Activated CD8-positive, alpha-beta T cell treated with anti-CD3 and anti-CD28 coated beads, Interleukin-2, amount 10 ng/mL, durations not matched to agents 7 days and 5 days (primary cell): Measurements from ENCODE around the gene RGP1. TPM values are rescaled to one million over a fixed set of nuclear protein-coding genes. Genes with fewer than 3 reads are reported as not detected.

Source experiments
- ATAC-seq: fragments of 150-1000 bp; cut with Tn5 transposase; one replicate; pipeline ENCODE4 v1.10.0; 2021; ENCODE audit warnings: moderate library complexity
- CTCF ChIA-PET: fragments of 350-600 bp; sonication (Branson Sonifier 250); formaldehyde crosslinking; loops from one replicate; lab custom pipeline; 2021; ENCODE audit warnings: antibody characterized with exemption; lab: Charles Lee
- POLR2A ChIA-PET: fragments of 350-600 bp; sonication (Branson Sonifier 250); formaldehyde crosslinking; loops from one replicate; lab custom pipeline; 2021; ENCODE audit warnings: antibody characterized with exemption; lab: Charles Lee
- DNase-seq: peaks from one replicate; pipeline ENCODE4 v3.0.0-alpha.2; 2020
- H3K27ac Mint-ChIP-seq: one replicate; pipeline ENCODE4 v1.8.0; 2021; ENCODE audit warnings: mild to moderate bottlenecking, mixed read lengths
- H3K27me3 Mint-ChIP-seq: one replicate; pipeline ENCODE4 v1.8.0; 2021; ENCODE audit warnings: low read depth, mixed read lengths
- H3K36me3 Mint-ChIP-seq: one replicate; pipeline ENCODE4 v1.8.0; 2021; ENCODE audit warnings: low read depth, mixed read lengths
- H3K4me1 Mint-ChIP-seq: one replicate; pipeline ENCODE4 v1.8.0; 2021; ENCODE audit warnings: low read depth, mixed read lengths
- H3K4me3 Mint-ChIP-seq: one replicate; pipeline ENCODE4 v1.8.0; 2021; ENCODE audit warnings: mild to moderate bottlenecking, mixed read lengths
- H3K9me3 Mint-ChIP-seq: one replicate; pipeline ENCODE4 v1.8.0; 2022; ENCODE audit warnings: mixed read lengths; ENCODE audit not compliant: insufficient read depth
- total RNA-seq, 2 experiments: library from RNA; stranded (reverse); gene quantifications; one replicate each; pipeline ENCODE4 v1.2.3, GENCODE V29; 2021

Gene RGP1
- total RNA-seq, 2 experiments from 2014 or later, result 22.1 to 22.9 TPM

- DNase-seq (peak; percentile 37), ATAC-seq (peak; percentile 48)
- Mint-ChIP-seq H3K27me3 (no peaks in the 10 kb centered on the region), H3K27ac (peak overlapping the region; percentile 91), H3K9me3 (no peaks in the 10 kb centered on the region), H3K4me1 (peaks cover 35% of the 10 kb centered on the region), H3K4me3 (peak overlapping the region; percentile 87), H3K36me3 (peaks cover 21% of the 10 kb centered on the region)
- ChIA-PET CTCF (interaction anchor here (0.7 to 4.5 kb wide), 25 partner anchors 7 to 125 kb away, joined by 3 to 61 read pairs (median 6); partner anchors contain the start of genes ARHGEF39, CCDC107, CREB3 and GBA2), POLR2A (no interaction called here)
Observed at GRCh38 chr9:35757226-35757891, 8.3 kb downstream of the RGP1 start.

GRCh38 chr9:35757892-35758275 lies 8.8 kb downstream of the RGP1 start:
- DNase-seq (no peak), ATAC-seq (no peak)
- Mint-ChIP-seq H3K27me3 (no peaks in the 10 kb centered on the region), H3K4me3 (peak overlapping the region; percentile 87), H3K4me1 (peaks cover 35% of the 10 kb centered on the region), H3K9me3 (no peaks in the 10 kb centered on the region), H3K27ac (peak overlapping the region; percentile 17), H3K36me3 (peaks cover 18% of the 10 kb centered on the region)
- CTCF ChIA-PET, result interaction anchor here (1.4 to 3.0 kb wide), 3 partner anchors 8 to 124 kb away, joined by 3 to 7 read pairs (median 6); no protein-coding TSS in a partner anchor
- POLR2A ChIA-PET, result no interaction called here

GRCh38 chr9:35758475-35759050 lies 9.5 kb downstream of the RGP1 start:
- H3K9me3 Mint-ChIP-seq, result no peaks in the 10 kb centered on the region
- ChIA-PET CTCF (interaction anchor here (1.4 to 3.0 kb wide), 3 partner anchors 9 to 123 kb away, joined by 3 to 7 read pairs (median 6); no protein-coding TSS in a partner anchor), POLR2A (no interaction called here)
- no peak for ATAC-seq
- H3K27ac Mint-ChIP-seq, result peak overlapping the region; percentile 7
- peak overlapping the region; percentile 55 for H3K4me3 Mint-ChIP-seq
- H3K4me1 Mint-ChIP-seq, result peaks cover 37% of the 10 kb centered on the region
- no peaks in the 10 kb centered on the region for H3K27me3 Mint-ChIP-seq
- peaks cover 19% of the 10 kb centered on the region for H3K36me3 Mint-ChIP-seq
- DNase-seq, result no peak

DNA sequence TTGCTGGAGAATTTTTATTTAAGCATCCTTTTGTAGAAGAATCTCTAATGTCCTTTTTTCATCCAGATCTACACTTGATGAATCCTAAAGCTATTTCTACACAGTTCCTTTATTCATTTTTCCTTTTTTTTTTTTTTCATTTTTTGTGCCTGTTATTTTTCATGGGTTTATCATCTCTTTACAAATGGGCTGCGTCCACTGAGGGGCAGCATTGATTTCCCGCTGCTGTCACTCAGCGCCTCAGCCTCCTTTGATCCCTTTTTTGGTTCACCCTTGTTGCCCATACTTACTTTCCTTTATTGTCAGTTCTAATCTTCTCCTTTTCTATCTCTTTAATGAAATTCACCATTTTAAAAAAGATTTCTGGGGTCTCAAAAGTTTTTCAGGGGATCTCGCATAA lies 10.7 kb downstream of the RGP1 start:
- ATAC-seq (no peak), DNase-seq (no peak)
- Mint-ChIP-seq H3K4me3 (no peak overlapping the region), H3K27ac (no peak overlapping the region), H3K27me3 (no peaks in the 10 kb centered on the region), H3K36me3 (peaks cover 16% of the 10 kb centered on the region), H3K4me1 (peaks cover 37% of the 10 kb centered on the region), H3K9me3 (no peaks in the 10 kb centered on the region)
- ChIA-PET POLR2A (interaction anchor here (0.6 to 2.0 kb wide), 3 partner anchors 10 to 225 kb away, joined by 3 to 6 read pairs (median 3); partner anchors contain the start of genes GBA2 and RGP1), CTCF (interaction anchor here (0.6 to 3.0 kb wide), 4 partner anchors 11 to 250 kb away, joined by 3 to 7 read pairs (median 4); partner anchors contain the start of genes GBA2 and RGP1)

DNA sequence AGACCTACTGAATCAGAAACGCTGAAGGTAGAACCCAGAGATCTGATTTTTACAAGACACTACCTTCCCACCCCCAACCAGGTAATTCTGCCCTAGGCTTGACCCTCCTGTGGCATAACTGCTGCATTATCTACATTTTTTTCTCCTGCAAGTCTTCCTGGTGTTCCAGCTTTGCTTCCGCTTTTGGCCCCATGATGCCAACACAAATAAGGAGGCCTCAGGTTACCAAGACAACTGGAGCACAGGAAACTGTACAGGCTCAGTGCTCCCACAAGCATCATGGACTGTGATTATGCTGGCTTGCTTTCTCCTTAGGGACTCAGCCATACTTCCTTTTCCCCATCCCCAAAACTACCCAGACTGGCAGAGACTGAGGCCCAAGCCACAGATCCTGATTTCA lies 11.6 kb downstream of the RGP1 start:
- CTCF ChIA-PET, result interaction anchor here (0.8 to 3.0 kb wide), 6 partner anchors 10 to 121 kb away, joined by 3 to 12 read pairs (median 4); partner anchors contain the start of genes GBA2 and RGP1
- Mint-ChIP-seq H3K27me3 (no peaks in the 10 kb centered on the region), H3K4me1 (peaks cover 36% of the 10 kb centered on the region), H3K4me3 (no peak overlapping the region), H3K27ac (no peak overlapping the region), H3K36me3 (peaks cover 16% of the 10 kb centered on the region), H3K9me3 (no peaks in the 10 kb centered on the region)
- POLR2A ChIA-PET, result interaction anchor here (1.4 to 2.0 kb wide), 2 partner anchors 11 to 24 kb away, joined by 3 to 6 read pairs; partner anchors contain the start of genes GBA2 and RGP1
- ATAC-seq, result no peak
- DNase-seq, result no peak

- DNase-seq (no peak), ATAC-seq (no peak)
- Mint-ChIP-seq H3K27me3 (no peaks in the 10 kb centered on the region), H3K27ac (no peak overlapping the region), H3K36me3 (peaks cover 14% of the 10 kb centered on the region), H3K4me1 (peaks cover 18% of the 10 kb centered on the region), H3K4me3 (no peak overlapping the region), H3K9me3 (no peaks in the 10 kb centered on the region)
- ChIA-PET POLR2A (interaction anchor here (0.6 to 0.7 kb wide), 3 partner anchors 25 to 1530 kb away, joined by 3 to 4 read pairs (median 3); no protein-coding TSS in a partner anchor), CTCF (interaction anchor here (0.6 to 1.5 kb wide), 7 partner anchors 14 to 194 kb away, joined by 3 to 5 read pairs (median 3); partner anchors contain the start of genes CREB3, GBA2, RGP1 and TLN1)
Observed at GRCh38 chr9:35763181-35763580, 14.1 kb downstream of the RGP1 start.

GRCh38 chr9:35763803-35764202 lies 14.7 kb downstream of the RGP1 start:
- ChIA-PET POLR2A (no interaction called here), CTCF (interaction anchor here (1.0 to 1.3 kb wide), 2 partner anchors 9 to 27 kb away, joined by 4 to 5 read pairs; no protein-coding TSS in a partner anchor)
- ATAC-seq (no peak), DNase-seq (no peak)
- Mint-ChIP-seq H3K9me3 (no peaks in the 10 kb centered on the region), H3K27me3 (no peaks in the 10 kb centered on the region), H3K4me1 (peaks cover 12% of the 10 kb centered on the region), H3K4me3 (no peak overlapping the region), H3K36me3 (peaks cover 11% of the 10 kb centered on the region), H3K27ac (no peak overlapping the region)

GRCh38 chr9:35766997-35767396 lies 17.9 kb downstream of the RGP1 start:
- DNase-seq (no peak), ATAC-seq (no peak)
- Mint-ChIP-seq H3K4me3 (no peak overlapping the region), H3K27ac (no peak overlapping the region), H3K9me3 (no peaks in the 10 kb centered on the region), H3K4me1 (peaks cover 2% of the 10 kb centered on the region), H3K36me3 (peaks cover 3% of the 10 kb centered on the region), H3K27me3 (no peaks in the 10 kb centered on the region)
- POLR2A ChIA-PET, result no interaction called here
- CTCF ChIA-PET, result no interaction called here

GRCh38 chr9:35767458-35767857 lies 18.4 kb downstream of the RGP1 start:
- no peak for ATAC-seq
- Mint-ChIP-seq H3K27ac (no peak overlapping the region), H3K36me3 (peaks cover 3% of the 10 kb centered on the region), H3K9me3 (no peaks in the 10 kb centered on the region), H3K27me3 (no peaks in the 10 kb centered on the region), H3K4me3 (no peak overlapping the region), H3K4me1 (peaks cover 2% of the 10 kb centered on the region)
- DNase-seq, result no peak
- POLR2A ChIA-PET, result no interaction called here
- CTCF ChIA-PET, result interaction anchor here (0.6 kb wide), 1 partner anchor 21 kb away, joined by 3 read pairs; no protein-coding TSS in a partner anchor

DNA sequence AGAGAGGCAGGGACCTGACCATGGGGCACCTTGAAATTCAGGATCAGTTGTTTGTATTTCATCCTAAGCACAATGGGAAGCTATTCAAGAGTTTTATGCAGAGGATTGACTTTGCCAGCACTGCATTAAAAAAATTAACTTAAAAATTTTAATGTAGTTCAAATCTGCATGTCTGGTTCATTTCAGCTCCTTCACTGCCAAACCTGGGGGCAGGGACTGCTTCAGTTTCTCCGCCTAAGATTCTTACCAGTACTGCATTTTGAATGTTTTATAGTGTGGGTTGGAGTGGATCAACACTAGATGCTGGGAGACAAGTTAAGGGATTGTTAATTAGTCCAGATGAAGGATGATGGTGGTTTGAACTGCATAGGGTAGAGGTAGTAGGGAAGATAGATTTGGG lies 20.7 kb downstream of the RGP1 start:
- H3K4me3 Mint-ChIP-seq, result no peak overlapping the region
- no peak for DNase-seq
- CTCF ChIA-PET, result interaction anchor here (1.4 to 2.1 kb wide), 2 partner anchors 13 to 112 kb away, joined by 4 to 8 read pairs; no protein-coding TSS in a partner anchor
- no peak overlapping the region for H3K27ac Mint-ChIP-seq
- POLR2A ChIA-PET, result interaction anchor here (0.7 kb wide), 1 partner anchor 57 kb away, joined by 3 read pairs; no protein-coding TSS in a partner anchor
- H3K27me3 Mint-ChIP-seq, result no peaks in the 10 kb centered on the region
- H3K4me1 Mint-ChIP-seq, result no peaks in the 10 kb centered on the region
- no peaks in the 10 kb centered on the region for H3K36me3 Mint-ChIP-seq
- ATAC-seq, result no peak
- no peaks in the 10 kb centered on the region for H3K9me3 Mint-ChIP-seq

- ChIA-PET POLR2A (no interaction called here), CTCF (interaction anchor here (0.9 to 2.1 kb wide), 7 partner anchors 9 to 55 kb away, joined by 3 to 8 read pairs (median 4); no protein-coding TSS in a partner anchor)
- no peak for DNase-seq
- no peak overlapping the region for H3K4me3 Mint-ChIP-seq
- no peak overlapping the region for H3K27ac Mint-ChIP-seq
- no peaks in the 10 kb centered on the region for H3K9me3 Mint-ChIP-seq
- no peaks in the 10 kb centered on the region for H3K27me3 Mint-ChIP-seq
- no peaks in the 10 kb centered on the region for H3K36me3 Mint-ChIP-seq
- ATAC-seq, result no peak
- no peaks in the 10 kb centered on the region for H3K4me1 Mint-ChIP-seq
Observed at GRCh38 chr9:35771075-35771433, 22.0 kb downstream of the RGP1 start.
